Lower leg skin (tissue), 3 donors: ENCODE measurements around the gene MYOF.

Experiments used
- CTCF ChIP-seq, 3 donors: fragments of 450-650 bp; IDR thresholded peaks; one replicate each; pipeline ENCODE4 v1.5.1; 2016; ENCODE audit warnings: antibody characterized with exemption in 3 of 3, mild to moderate bottlenecking in 3 of 3, moderate library complexity in 2 of 3
- POLR2A ChIP-seq, 2 donors: fragments of 450-650 bp; IDR thresholded peaks; one replicate each; pipeline ENCODE4 v1.6.1; 2016 to 2017; ENCODE audit warnings: antibody characterized with exemption in 2 of 2, mild to moderate bottlenecking in 1 of 2, moderate library complexity in 1 of 2

GRCh38 chr10:93469454-93469853 is 12.7 kb downstream of the MYOF start:
- TF ChIP-seq CTCF (IDR thresholded peaks at IDR 0.05) (no peak), POLR2A (IDR thresholded peaks at IDR 0.05) (no peak)
